Vagina (tissue), 2 donors: Measurements from ENCODE around the gene CGNL1. TPM values are rescaled to one million over a fixed set of nuclear protein-coding genes. Genes with fewer than 3 reads are reported as not detected.

Experiments used
- DNase-seq, 2 donors: peaks; one replicate each; pipeline ENCODE4 v3.0.0-alpha.2; 2017; ENCODE audit errors: extremely low spot score in 2 of 2
- H3K27ac ChIP-seq: fragments of 200-600 bp; sonication (generic); one replicate; pipeline ENCODE4 v1.5.1; 2019
- H3K27me3 ChIP-seq: fragments of 200-600 bp; sonication (generic); one replicate; pipeline ENCODE4 v1.5.1; 2019
- H3K36me3 ChIP-seq, 2 donors: fragments of 200-600 bp; sonication (generic); one replicate each; pipeline ENCODE4 v1.5.1; 2017 to 2019
- H3K4me1 ChIP-seq: fragments of 200-600 bp; sonication (generic); one replicate; pipeline ENCODE4 v1.5.1; 2019
- H3K4me3 ChIP-seq, 2 donors: fragments of 200-600 bp; sonication (generic); 1 replicate in 1 of 2; 2 replicates in 1 of 2; pipeline ENCODE4 v1.5.1; 2016 to 2019
- H3K9me3 ChIP-seq: fragments of 200-600 bp; sonication (generic); one replicate; pipeline ENCODE4 v1.5.1; 2019
- CTCF ChIP-seq, 3 experiments: fragments of 450-650 bp in 2 of 3; fragments of 200-600 bp in 1 of 3; sonication (generic) in 1 of 3; IDR thresholded peaks; one replicate each; pipeline ENCODE4 v1.5.1; 2017 to 2019; ENCODE audit warnings: antibody characterized with exemption in 3 of 3, mild to moderate bottlenecking in 2 of 3, moderate library complexity in 2 of 3
- POLR2A ChIP-seq, 2 donors: fragments of 450-650 bp; IDR thresholded peaks; one replicate each; pipeline ENCODE4 v1.6.1; 2017; ENCODE audit warnings: antibody characterized with exemption in 2 of 2, mild to moderate bottlenecking in 2 of 2, moderate library complexity in 2 of 2
- POLR2AphosphoS5 ChIP-seq, 2 donors: sonication (generic); formaldehyde crosslinking; IDR thresholded peaks; one replicate each; pipeline ENCODE4 v1.9.0; 2017; ENCODE audit warnings: antibody characterized with exemption in 2 of 2, mild to moderate bottlenecking in 2 of 2, low read depth in 1 of 2; ENCODE audit not compliant: insufficient read depth in 1 of 2
- intact Hi-C: fragments of 100-400 bp; cut with DNase I; formaldehyde crosslinking; loops from one replicate; pipeline ENCODE4 v1.15.1; 2023
- total RNA-seq: library from RNA; depleted of rRNA; stranded (reverse); fragments of >200 nt; gene quantifications from one replicate; pipeline ENCODE4 v1.2.3, GENCODE V29; 2016

Gene CGNL1
- total RNA-seq, 1 donor from 2014 or later: 38.3 TPM

GRCh38 chr15:57356636-57357035 lies 19.7 kb upstream of the CGNL1 start:
- no peaks in the 10 kb centered on the region for H3K9me3 ChIP-seq
- no peaks in the 10 kb centered on the region for H3K27me3 ChIP-seq
- no peak overlapping the region for H3K4me3 ChIP-seq
- no peak for DNase-seq
- no peaks in the 10 kb centered on the region for H3K36me3 ChIP-seq
- intact Hi-C loops: no loop called here
- H3K4me1 ChIP-seq: no peaks in the 10 kb centered on the region
- H3K27ac ChIP-seq: no peak overlapping the region
- TF ChIP-seq POLR2A (IDR thresholded peaks at IDR 0.05) (no peak), POLR2AphosphoS5 (IDR thresholded peaks at IDR 0.05; ENCODE audit: insufficient read depth in 1 of 2, low read depth in 1 of 2) (no peak), CTCF (IDR thresholded peaks at IDR 0.05) (no peak)

DNA sequence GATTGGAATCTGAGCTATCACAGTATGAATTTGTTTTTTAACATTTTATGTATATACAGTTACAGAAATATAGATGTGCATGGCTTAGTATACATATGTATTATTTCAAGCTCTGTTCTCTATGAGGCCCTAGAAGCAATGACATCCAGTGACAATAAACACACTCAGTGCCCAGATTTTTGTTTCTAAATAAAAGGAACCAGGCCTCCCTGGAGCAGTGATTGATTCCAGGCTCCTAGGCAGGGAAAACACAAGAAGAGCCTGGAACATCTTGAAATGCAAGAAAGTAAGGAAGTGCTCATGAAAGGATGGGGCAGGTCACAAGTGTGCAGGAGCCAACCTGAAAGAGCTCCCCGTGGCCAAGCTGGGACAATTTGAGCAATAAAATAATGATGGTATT lies 18.5 kb upstream of the CGNL1 start:
- DNase-seq: no peak
- Histone ChIP-seq H3K9me3 (no peaks in the 10 kb centered on the region), H3K4me3 (no peak overlapping the region), H3K36me3 (no peaks in the 10 kb centered on the region), H3K27me3 (no peaks in the 10 kb centered on the region), H3K27ac (no peak overlapping the region), H3K4me1 (no peaks in the 10 kb centered on the region)
- TF ChIP-seq POLR2A (IDR thresholded peaks at IDR 0.05) (no peak), CTCF (IDR thresholded peaks at IDR 0.05) (no peak), POLR2AphosphoS5 (IDR thresholded peaks at IDR 0.05; ENCODE audit: insufficient read depth in 1 of 2, low read depth in 1 of 2) (no peak)
- intact Hi-C loops: no loop called here

DNA sequence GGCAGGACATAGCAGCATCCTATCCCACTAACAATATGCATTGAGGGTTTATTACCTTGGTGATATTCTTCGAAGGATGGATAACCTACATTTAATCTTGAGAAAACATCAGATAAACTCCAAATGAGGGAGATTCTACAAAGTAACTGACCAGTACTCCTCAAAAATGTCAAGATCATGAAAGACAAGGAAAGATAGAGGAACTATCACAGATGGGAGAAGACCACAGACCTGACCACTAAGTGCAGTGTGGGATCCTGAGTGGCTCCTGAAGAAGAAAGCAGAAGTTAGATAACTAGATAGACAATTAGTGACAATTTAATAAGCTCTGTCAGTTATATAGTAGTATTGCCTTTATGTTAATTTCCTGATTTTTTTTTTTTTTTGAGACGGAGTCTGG lies 17.7 kb upstream of the CGNL1 start:
- Histone ChIP-seq H3K36me3 (no peaks in the 10 kb centered on the region), H3K4me1 (no peaks in the 10 kb centered on the region), H3K9me3 (no peaks in the 10 kb centered on the region), H3K27me3 (no peaks in the 10 kb centered on the region), H3K4me3 (no peak overlapping the region), H3K27ac (no peak overlapping the region)
- DNase-seq: no peak
- no peak for TF ChIP-seq POLR2A (IDR thresholded peaks at IDR 0.05)
- no peak for TF ChIP-seq CTCF (IDR thresholded peaks at IDR 0.05)
- TF ChIP-seq POLR2AphosphoS5 (IDR thresholded peaks at IDR 0.05; ENCODE audit: insufficient read depth in 1 of 2, low read depth in 1 of 2): no peak
- intact Hi-C loops: no loop called here

DNA sequence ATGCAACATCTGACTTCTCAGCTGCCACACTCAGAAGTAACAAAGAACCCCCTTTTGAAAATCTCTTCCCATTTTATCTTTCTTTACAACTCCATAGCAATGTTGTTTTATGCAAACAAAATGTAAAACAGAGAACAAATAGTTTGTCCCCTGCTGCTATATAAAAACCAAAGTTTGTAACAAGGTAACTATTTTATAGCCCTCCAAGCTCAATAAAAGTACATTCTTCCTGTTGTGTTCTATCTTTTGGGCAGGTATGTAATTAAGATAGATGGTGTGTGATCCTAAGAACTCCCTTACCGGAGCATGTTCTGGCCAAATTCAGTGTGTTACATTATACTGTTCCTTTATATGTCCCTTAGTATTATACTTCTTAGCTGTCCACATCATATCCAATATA lies 12.6 kb upstream of the CGNL1 start:
- H3K27me3 ChIP-seq: no peaks in the 10 kb centered on the region
- no peak overlapping the region for H3K27ac ChIP-seq
- no peaks in the 10 kb centered on the region for H3K9me3 ChIP-seq
- TF ChIP-seq POLR2A (IDR thresholded peaks at IDR 0.05) (no peak), POLR2AphosphoS5 (IDR thresholded peaks at IDR 0.05; ENCODE audit: insufficient read depth in 1 of 2, low read depth in 1 of 2) (no peak), CTCF (IDR thresholded peaks at IDR 0.05) (no peak)
- H3K4me1 ChIP-seq: no peaks in the 10 kb centered on the region
- DNase-seq: no peak
- no peaks in the 10 kb centered on the region for H3K36me3 ChIP-seq
- no peak overlapping the region for H3K4me3 ChIP-seq
- intact Hi-C loops: no loop called here

GRCh38 chr15:57364282-57365007 lies 11.9 kb upstream of the CGNL1 start:
- Histone ChIP-seq H3K4me3 (no peak overlapping the region), H3K36me3 (no peaks in the 10 kb centered on the region), H3K4me1 (no peaks in the 10 kb centered on the region), H3K9me3 (no peaks in the 10 kb centered on the region), H3K27ac (no peak overlapping the region), H3K27me3 (no peaks in the 10 kb centered on the region)
- intact Hi-C loops: no loop called here
- no peak for TF ChIP-seq POLR2A (IDR thresholded peaks at IDR 0.05)
- TF ChIP-seq CTCF (IDR thresholded peaks at IDR 0.05): peak in 1 of 3 experiments; percentile 16
- DNase-seq: no peak
